NCI-H2196 (cell line): ENCODE results near the gene DNAAF1.

Experiments used
- DNase-seq: peaks from one replicate; lab custom pipeline; 2025; ENCODE audit not compliant: unreplicated experiment; lab: John Stamatoyannopoulos, UW

The DNAAF1 gene

DNA sequence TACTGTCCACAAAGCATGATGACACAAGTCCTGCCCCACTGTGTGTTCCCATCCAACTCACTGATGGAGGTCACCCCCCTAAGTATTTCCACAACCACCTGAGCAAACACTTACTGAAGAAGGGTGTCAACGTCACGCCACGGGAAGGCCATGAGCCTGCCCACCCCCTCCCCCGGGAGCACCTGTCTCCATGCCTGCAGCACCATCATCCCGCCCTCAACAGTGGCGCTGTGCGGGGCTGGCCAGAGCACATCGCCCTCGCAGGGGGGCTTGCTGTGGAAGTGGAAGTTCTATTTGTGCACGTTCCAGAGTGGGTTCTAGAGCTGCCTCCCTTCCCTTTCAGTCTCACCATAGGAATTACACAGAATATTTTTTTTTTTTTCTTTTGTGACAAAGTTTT lies 24.1 kb upstream of the DNAAF1 start:
- no peak for DNase-seq

DNA sequence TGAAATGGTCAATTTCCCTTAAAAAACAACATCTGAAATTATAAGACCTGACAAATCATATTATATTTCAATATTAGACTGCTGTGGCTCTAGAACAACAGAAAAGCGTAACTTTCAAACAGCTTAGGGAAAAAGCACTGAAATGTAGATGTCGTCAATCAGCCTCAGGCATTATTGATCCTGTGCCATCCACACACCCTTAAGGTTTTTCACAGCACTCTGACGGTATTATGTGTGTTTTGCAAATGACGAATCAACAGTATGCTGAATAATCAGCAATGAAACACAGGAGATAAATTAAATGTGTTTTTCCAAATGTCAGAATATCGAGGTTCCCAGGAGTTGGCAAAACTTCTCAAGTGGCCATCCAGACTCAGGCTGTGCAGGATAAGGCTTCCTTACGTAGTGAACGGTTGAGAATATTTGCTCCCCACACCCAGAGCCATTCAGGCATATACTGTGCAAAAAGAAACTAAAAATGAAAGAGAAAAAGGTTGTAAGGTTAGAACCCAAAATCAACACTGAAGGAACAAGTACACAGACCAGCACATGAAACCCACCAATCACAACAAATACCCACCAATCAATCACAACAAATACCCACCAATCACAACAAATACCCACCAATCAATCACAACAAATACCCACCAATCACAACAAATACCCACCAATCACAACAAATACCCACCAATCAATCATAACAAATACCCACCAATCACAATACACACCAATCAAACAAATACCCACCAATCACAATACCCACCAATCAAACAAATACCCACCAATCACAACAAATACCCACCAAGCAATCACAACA lies 20.6 kb upstream of the DNAAF1 start:
- no peak for DNase-seq

GRCh38 chr16:84131117-84131516 lies 14.0 kb upstream of the DNAAF1 start:
- no peak for DNase-seq

DNA sequence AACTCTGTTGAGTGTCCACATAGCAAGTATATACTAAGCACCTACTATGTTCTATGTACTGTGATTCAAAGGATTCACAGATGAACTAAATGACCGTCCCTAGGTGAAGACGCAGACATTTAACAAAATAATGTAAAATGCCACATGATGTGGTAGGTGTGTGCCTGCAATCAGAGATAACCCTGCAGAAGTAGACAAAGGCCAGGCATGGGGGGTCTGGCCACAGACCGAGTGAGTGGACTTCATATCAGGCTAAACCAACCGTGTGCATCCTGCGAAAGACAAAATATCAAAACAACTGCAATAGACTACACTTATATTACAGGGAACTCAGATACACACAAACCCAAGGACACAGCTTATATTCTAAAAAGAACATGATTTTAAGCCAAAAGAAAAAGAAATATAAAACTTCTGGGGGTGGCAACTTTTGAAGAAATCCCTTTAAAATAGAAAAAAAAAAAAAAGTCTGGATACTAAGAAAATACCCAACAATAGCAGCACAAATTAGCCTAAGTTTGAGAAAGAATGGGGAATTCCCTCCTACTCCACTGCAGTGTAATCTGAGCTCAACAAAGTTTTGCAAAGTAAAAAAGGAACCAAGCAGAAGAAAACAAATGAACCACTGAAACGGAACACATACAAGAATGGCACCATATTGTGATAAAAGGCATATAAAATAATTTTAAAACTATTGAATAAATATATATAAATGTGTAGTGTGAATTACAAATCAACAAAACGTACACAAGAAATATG lies 12.4 kb upstream of the DNAAF1 start:
- no peak for DNase-seq

- DNase-seq, result no peak
These were observed 8.6 kb upstream of the DNAAF1 start for GRCh38 chr16:84136331-84137125.

GRCh38 chr16:84137287-84137686 lies 7.8 kb upstream of the DNAAF1 start:
- DNase-seq, result no peak

DNA sequence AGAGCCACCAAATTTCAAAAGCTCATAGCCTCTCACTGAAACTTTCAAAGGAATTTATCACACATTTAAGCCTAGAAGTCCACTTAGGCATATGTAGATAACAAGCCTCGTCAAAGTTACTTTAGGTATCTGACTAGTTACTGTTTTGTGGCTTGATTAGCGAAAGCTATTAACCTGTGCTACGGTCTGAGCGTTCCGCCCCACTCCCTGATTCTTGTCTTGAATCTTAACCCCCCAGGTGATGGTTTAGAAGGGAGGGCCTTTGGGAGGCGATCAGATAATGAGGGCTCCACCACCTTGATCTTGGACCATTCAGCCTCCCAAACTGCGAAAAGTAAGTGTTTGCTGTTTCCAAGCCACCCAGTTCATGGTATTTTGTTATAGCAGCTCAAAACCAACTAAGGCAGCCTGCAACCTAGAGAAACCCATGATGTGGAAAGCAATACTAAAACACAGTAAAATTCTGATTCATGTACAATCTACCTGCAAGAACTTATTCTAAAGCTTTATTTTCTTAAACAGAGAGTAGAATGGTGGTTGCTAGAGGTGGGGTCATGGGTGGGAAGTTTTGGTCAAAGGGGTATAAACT lies 7.2 kb upstream of the DNAAF1 start:
- no peak for DNase-seq

DNA sequence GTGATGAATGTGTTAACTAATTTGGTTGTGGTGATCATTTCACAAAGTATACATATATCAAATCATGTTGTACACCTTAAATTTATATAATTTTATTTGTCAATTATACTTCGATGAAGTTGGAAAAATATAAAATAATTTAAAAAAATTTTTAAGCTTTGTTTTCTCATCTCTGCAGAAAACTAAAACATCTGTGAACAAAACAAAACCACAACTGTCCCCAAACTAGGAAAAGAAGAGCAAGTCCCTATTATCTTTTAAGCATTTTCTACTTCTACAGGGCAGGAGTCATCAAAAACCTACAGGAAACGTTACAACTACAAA lies 6.6 kb upstream of the DNAAF1 start:
- DNase-seq, result no peak

DNA sequence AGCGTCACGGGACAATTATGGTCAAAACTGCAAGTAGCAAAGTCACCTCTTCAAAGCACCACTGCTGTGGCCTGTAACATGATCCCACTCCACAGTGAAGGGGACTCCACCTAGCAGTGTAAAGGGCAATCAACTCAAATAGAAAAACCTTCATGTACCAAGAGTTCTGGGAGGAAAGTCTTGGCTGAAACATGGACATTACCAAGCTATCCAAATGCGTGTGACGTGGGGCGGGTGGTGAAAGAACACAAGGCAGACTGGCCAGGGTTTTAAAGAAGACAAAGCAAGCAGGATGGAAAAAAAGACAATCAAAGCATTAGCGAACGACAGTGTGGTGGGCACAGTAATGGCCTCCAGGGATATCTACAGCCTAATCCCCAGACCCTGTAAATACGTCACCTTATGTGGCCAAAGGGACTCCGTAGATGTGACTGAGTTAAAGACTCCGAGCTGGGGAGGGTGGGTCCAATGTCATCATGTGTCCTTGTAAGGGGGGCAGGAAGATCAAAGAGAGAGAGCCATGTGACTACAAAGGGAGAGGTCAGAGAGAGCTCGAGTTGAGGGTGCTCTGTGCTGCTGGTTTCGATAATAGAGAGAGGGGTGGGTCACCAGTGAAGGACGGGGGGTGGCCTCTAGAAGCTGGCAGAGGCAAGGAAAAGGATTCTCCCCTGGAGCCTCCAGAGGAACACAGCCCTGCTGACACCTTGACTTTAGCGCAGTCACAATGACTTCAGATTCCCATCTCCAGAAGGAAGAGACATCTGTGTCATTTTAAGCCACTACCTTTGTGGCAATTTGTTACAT lies 6.1 kb upstream of the DNAAF1 start:
- DNase-seq, result peak; percentile 10

- no peak for DNase-seq
These were observed 5.4 kb upstream of the DNAAF1 start for GRCh38 chr16:84139628-84140258.

DNA sequence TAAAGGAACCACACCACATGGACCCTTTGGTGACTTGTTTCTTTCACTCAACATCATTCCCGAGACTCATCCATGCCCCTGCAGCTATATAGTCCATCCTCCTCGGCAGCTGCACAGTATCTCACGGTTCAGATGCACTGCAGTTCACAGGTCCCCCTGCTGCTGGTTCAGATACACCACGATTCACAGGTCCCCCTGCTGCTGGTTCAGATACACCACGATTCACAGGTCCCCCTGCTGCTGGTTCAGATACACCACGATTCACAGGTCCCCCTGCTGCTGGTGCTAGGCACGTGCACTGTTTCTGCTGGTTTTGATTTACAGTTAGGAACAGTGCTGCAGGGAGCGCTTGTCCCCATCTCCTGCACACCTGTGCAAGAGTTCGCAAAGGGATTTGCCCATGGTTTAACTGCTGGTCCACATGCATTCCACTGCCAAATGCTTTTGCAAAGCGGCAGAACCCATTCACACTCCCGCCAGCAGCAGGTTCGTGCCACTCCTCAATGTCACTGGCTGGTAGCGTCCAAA lies 3.9 kb upstream of the DNAAF1 start:
- DNase-seq, result no peak

GRCh38 chr16:84143081-84143480 lies 2.0 kb upstream of the DNAAF1 start:
- DNase-seq, result no peak

- no peak for DNase-seq
These were observed 1.3 kb upstream of the DNAAF1 start for GRCh38 chr16:84143784-84144199.

GRCh38 chr16:84144209-84144858 lies 774 bp upstream of the DNAAF1 start:
- DNase-seq, result no peak

DNA sequence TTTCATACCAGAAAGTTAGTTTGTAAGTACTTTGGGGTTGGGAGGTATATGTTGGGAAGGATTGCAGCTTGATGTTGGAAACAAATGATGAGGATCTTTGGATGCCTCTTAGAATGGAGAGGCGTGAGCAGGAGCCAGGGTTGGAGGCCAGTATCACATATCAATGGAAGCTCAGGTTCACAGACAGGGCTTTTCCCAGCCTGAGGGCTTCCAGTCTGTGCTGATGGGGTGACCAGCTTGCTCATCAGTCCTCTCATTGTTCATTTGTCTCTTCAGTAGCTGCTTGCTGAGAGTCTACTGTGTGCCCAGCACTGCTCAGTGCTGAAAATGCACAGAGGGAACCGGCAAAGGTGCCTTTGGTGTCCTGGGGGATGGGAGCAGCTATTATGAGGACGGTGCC lies 5.8 kb downstream of the DNAAF1 start:
- DNase-seq, result no peak

DNA sequence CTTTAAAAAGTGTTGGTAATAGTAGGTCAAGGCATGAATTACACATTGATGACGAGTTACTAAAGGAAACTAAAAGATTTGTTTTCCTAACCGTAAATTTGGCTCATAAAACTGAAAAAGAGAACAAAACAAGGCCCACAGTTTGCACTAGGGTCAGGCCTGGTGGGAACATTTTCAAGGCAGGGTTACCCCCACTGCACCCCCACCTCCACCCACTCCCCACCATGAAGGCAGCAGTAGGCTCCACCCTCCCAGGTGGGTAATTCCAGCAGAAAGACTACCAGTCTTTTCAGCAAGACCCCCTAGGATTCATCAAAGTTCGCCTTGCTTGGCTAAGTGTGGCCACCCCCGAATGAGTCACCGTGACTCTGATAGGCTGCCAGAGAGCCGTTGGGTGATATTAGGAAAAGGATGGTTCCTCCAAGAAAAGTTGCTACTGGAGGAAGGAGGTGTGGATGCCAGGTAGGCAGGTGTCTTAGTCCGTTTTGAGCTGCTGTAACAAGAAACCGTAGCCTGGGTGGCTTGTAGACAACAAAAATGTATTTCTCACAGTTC lies 8.6 kb downstream of the DNAAF1 start:
- no peak for DNase-seq

DNA sequence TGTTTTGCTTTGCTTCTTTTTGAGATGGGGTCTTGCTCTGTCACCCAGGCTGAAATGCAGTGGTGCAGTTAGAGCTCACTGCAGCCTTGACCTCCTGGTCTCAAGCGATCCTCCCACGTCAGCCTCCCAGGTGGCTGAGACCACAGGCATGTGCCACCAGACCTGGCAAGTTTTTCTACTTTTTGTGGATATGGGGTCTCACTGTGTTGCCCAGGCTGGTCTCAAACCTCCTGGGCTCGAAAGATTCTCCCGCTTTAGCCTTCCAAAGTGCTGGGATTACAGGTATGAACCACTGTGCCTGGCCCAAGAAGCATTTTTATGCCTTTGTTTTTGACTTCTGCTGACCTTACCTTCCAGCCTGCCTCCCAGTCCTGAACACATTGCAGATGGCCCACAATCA lies 10.1 kb downstream of the DNAAF1 start:
- no peak for DNase-seq

- no peak for DNase-seq
These were observed 10.7 kb downstream of the DNAAF1 start for GRCh38 chr16:84155771-84156170.

DNA sequence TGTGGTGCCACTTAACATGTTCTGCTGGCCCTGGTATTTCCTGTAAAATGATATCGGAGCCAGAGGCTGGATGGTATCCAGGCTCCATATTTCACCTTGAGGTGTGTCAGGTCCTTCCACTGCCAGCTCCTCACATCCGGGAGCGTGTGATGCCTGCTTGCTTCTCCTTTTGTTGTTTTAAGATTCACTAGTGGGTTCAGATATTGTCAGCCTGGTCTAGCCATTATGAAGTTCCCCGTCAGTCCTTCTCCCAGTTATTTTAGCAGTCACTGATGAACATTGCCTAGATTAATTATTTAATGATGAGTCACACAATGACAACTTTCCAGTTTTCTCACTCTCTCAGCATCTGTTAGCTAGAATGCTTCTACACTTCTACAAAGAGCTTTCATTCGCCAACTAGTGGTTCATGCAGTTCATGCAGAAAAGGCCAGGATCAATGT lies 11.3 kb downstream of the DNAAF1 start:
- no peak for DNase-seq
